ENCODE measurements around the gene DAPK1. TPM values are rescaled to one million over a fixed set of nuclear protein-coding genes. Genes with fewer than 3 reads are reported as not detected.

Gene DAPK1
- total RNA-seq, 4 donors from 2014 or later, result 14.5 to 28.3 (median 20.7) TPM

DNA sequence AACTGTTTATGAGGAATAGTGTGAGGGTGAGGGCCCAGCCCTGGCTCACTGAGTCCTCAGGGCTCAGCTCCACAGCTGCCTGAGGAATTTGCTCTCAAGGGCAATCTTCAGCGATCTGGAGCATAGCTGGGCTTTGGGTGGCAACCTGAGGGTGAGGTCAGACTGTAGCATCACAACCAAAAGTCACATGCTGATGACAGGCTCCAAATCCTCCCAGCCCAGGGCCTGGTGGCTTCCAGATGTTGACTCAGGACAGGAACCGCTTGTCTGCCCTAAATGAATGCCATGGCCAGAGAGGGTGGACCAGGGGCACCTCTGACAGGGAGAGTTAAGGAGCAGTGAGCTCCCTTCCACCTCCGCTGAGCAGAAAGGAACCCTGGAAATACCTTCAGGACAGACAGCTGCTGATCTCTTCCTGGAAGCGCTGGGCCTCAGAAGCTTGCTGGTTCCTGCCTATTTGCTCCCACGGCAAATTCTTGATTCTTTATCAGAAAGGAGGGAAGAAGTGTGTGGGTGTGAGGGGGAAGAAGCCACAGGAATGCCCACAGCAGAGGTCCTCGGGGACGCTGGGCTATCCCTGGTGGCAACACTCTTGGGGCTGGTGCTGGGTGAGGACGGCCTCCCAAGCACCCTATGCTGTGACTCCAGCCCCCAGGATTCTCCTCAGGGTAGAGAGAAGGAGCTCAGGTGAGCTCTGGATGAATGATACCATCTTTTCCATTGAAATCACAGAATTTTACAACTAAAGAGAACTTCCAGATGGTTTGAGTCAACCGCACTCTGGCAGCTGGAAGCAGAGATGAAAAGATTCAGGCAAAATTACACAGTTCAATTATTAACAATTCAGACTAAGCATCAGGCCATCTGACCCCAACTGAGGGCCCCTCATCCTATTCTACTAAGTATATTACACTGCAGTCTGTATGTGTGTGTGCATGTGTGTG is 214.5 kb downstream of the DAPK1 start:
- H3K27me3 ChIP-seq, result no peaks in the 10 kb centered on the region
- WGBS, 2 donors (ENCODE audit: low coverage in 1 of 2), result 76 to 86% methylated on average over 1 to 9 of the region's 9 CpGs

DNA sequence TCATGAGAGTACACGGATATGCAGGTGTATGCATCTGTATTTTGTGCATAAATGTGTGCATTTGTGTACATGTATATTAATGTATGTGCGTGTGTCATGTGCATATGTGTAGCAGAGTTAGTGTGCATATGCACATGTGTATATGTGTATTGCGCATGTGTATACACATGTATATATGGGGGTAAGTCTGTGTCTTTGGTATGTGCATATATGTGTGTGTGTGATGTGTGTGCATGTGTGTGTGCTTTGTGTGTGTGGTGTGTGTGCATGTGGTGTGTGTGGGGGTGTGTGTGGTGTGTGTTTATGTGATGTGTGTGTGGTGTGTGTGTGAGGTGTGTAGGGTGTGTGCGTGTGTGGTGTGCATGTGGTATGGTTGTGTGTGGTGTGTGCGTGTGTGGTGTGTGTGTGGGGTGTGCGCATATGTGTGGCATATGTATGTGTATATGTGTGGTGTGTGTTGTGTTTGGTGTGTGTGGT is 215.2 kb downstream of the DAPK1 start:
- WGBS, 2 donors (ENCODE audit: low coverage in 1 of 2), result 92 to 94% methylated on average over 6 of the region's 6 CpGs

More for the DNA sequence above, 214.5 kb downstream of the DAPK1 start:
- no peak for DNase-seq
- no peak for TF ChIP-seq POLR2AphosphoS5 (IDR thresholded peaks at IDR 0.05)
- TF ChIP-seq POLR2A (IDR thresholded peaks at IDR 0.05), result no peak
- no peak for TF ChIP-seq EP300 (IDR thresholded peaks at IDR 0.05; ENCODE audit: low read depth)
- TF ChIP-seq, protein P1, sequence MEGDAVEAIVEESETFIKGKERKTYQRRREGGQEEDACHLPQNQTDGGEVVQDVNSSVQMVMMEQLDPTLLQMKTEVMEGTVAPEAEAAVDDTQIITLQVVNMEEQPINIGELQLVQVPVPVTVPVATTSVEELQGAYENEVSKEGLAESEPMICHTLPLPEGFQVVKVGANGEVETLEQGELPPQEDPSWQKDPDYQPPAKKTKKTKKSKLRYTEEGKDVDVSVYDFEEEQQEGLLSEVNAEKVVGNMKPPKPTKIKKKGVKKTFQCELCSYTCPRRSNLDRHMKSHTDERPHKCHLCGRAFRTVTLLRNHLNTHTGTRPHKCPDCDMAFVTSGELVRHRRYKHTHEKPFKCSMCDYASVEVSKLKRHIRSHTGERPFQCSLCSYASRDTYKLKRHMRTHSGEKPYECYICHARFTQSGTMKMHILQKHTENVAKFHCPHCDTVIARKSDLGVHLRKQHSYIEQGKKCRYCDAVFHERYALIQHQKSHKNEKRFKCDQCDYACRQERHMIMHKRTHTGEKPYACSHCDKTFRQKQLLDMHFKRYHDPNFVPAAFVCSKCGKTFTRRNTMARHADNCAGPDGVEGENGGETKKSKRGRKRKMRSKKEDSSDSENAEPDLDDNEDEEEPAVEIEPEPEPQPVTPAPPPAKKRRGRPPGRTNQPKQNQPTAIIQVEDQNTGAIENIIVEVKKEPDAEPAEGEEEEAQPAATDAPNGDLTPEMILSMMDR (IDR thresholded peaks at IDR 0.05), result no peak
- peaks cover 0 to 11% (median 6%) of the 10 kb centered on the region in 4 donors for H3K4me1 ChIP-seq
- intact Hi-C loops (cut with DNase I; ENCODE audit: low total_unique reads), result no loop called here
- in situ Hi-C loops (cut with MboI; ENCODE audit: low pct_ligation_motif_present in 1 of 4, low pct_unique_long_range_greater_than_20kb in 1 of 4, low sequenced_read_pairs in 3 of 4), result no loop called here
- peak overlapping the region; percentile 14 to 45 (median 20) for H3K27ac ChIP-seq
- H3K9me3 ChIP-seq, result no peaks in the 10 kb centered on the region
- no peaks in the 10 kb centered on the region for H3K36me3 ChIP-seq
- no peak overlapping the region for H3K4me3 ChIP-seq

DNA sequence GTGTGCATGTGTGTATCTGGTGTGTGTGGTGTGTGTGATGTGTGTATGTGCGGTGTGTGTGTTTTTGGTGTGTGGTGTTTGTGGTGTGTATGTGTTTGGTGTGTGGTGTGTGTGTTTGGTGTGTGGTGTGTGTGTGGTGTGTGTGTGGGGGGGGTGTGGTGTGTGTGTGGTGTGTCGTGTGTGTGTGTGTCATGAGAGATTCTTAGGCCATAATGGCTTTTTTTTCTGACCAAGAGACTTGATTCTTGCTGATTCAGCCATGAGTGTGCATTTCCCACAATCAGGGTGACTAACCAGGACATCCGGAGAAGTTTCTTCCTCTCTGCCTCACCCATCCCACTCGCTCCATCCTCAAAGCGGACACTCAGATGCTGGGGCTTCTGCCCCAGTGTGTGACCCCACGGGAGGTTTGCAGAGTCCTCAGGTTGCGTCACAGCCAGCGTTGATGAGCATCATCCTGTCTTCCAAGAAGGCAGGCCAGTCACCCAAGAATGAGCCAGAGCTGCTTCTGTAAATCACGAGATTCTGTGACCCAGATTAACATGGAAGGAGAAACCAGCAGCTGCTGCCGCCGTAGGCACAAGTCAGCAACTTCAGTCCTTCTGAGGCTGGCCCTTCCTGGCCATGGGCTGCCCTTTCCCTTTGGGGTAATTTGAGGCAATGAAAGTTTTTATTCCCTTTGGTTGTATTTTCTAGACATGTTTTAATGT is 215.8 kb downstream of the DAPK1 start:
- Histone ChIP-seq H3K4me3 (no peak overlapping the region), H3K27ac (peak overlapping the region; percentile 42 to 80 (median 72)), H3K4me1 (peaks cover 0 to 11% (median 6%) of the 10 kb centered on the region in 4 donors), H3K27me3 (no peaks in the 10 kb centered on the region), H3K36me3 (no peaks in the 10 kb centered on the region), H3K9me3 (no peaks in the 10 kb centered on the region)
- TF ChIP-seq POLR2AphosphoS5 (IDR thresholded peaks at IDR 0.05) (peak; percentile 40 to 79 (median 63)), EP300 (IDR thresholded peaks at IDR 0.05; ENCODE audit: low read depth) (peak; percentile 57), POLR2A (IDR thresholded peaks at IDR 0.05) (no peak)
- TF ChIP-seq, protein P1 (IDR thresholded peaks at IDR 0.05), result no peak
- peak; percentile 73 for DNase-seq
- in situ Hi-C loops (cut with MboI; ENCODE audit: low pct_ligation_motif_present in 1 of 4, low pct_unique_long_range_greater_than_20kb in 1 of 4, low sequenced_read_pairs in 3 of 4), result no loop called here
- WGBS, 2 donors (ENCODE audit: low coverage in 1 of 2), result 53 to 62% methylated on average over 3 to 11 of the region's 11 CpGs
- intact Hi-C loops (cut with DNase I; ENCODE audit: low total_unique reads), result no loop called here

More for the DNA sequence above, 215.2 kb downstream of the DAPK1 start:
- H3K27me3 ChIP-seq, result no peaks in the 10 kb centered on the region
- TF ChIP-seq, protein P1 (IDR thresholded peaks at IDR 0.05), result no peak
- TF ChIP-seq POLR2AphosphoS5 (IDR thresholded peaks at IDR 0.05) (no peak), POLR2A (IDR thresholded peaks at IDR 0.05) (no peak), EP300 (IDR thresholded peaks at IDR 0.05; ENCODE audit: low read depth) (no peak)
- H3K27ac ChIP-seq, result peak overlapping the region in 3 of 4 donors; percentile 68 to 80 (median 76)
- no peaks in the 10 kb centered on the region for H3K36me3 ChIP-seq
- H3K4me3 ChIP-seq, result no peak overlapping the region
- in situ Hi-C loops (cut with MboI; ENCODE audit: low pct_ligation_motif_present in 1 of 4, low pct_unique_long_range_greater_than_20kb in 1 of 4, low sequenced_read_pairs in 3 of 4) (no loop called here), intact Hi-C loops (cut with DNase I; ENCODE audit: low total_unique reads) (no loop called here)
- H3K9me3 ChIP-seq, result no peaks in the 10 kb centered on the region
- no peak for DNase-seq
- peaks cover 0 to 11% (median 6%) of the 10 kb centered on the region in 4 donors for H3K4me1 ChIP-seq

DNA sequence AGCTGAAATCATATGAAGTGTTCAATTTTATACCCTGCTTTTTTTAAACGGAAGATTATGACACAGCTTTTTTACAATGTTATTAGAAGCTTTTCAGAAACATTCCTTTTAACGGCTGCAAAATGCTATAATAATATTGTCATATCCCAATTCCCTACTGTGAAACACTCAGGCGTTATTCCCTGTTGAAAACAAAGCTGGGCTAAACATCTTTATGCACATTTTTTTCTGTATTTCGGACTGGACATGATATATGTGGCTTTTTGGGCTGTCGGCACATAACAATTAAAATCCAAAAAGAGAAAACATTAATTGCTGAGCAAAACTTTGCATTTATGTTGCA is 216.3 kb downstream of the DAPK1 start:
- Histone ChIP-seq H3K36me3 (no peaks in the 10 kb centered on the region), H3K9me3 (no peaks in the 10 kb centered on the region), H3K4me3 (no peak overlapping the region), H3K27me3 (no peaks in the 10 kb centered on the region), H3K4me1 (peaks cover 0 to 11% (median 6%) of the 10 kb centered on the region in 4 donors), H3K27ac (peak overlapping the region; percentile 42 to 80 (median 72))
- DNase-seq, result no peak
- TF ChIP-seq, protein P1 (IDR thresholded peaks at IDR 0.05), result no peak
- WGBS, 2 donors (ENCODE audit: low coverage in 1 of 2), result 49 to 57% methylated on average over 5 of the region's 5 CpGs
- in situ Hi-C loops (cut with MboI; ENCODE audit: low pct_ligation_motif_present in 1 of 4, low pct_unique_long_range_greater_than_20kb in 1 of 4, low sequenced_read_pairs in 3 of 4), result no loop called here
- intact Hi-C loops (cut with DNase I; ENCODE audit: low total_unique reads), result no loop called here

Data from transverse colon (tissue), 4 donors.